GM19025 (cell line): Measurements from ENCODE around the gene LRRFIP1.
"Not testable (repeated sequence)": the region's sequence is repeated elsewhere in the genome, so short reads cannot be mapped to it uniquely, and the experiment has no call there.

ENCODE experiments used
- ATAC-seq: cut with Tn5 transposase; IDR thresholded peaks from one replicate; pipeline ENCODE4 v1.9.1; 2021; ENCODE audit warnings: mild to moderate bottlenecking, low read depth, moderate library complexity; ENCODE audit not compliant: unreplicated experiment

Gene LRRFIP1

GRCh38 chr2:237760506-237761502, 133.4 kb downstream of the LRRFIP1 start:
- no peak for ATAC-seq

GRCh38 chr2:237762291-237763182, 135.2 kb downstream of the LRRFIP1 start:
- ATAC-seq = not testable (repeated sequence)

DNA sequence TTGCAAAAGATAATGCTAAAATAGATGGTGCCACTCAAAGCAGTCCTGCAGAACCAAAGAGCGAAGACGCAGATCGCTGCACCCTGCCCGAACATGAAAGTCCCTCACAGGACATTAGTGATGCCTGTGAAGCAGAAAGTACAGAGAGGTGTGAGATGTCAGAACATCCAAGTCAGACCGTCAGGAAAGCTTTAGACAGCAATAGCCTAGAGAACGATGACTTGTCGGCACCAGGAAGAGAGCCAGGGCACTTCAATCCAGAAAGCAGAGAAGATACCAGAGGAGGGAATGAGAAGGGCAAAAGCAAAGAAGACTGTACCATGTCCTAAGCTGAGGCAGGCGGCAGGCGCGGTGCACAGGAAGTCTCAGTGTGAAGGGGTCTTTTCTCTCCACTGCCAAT, 136.4 kb downstream of the LRRFIP1 start:
- no peak for ATAC-seq

- ATAC-seq = not testable (repeated sequence)
Observed at GRCh38 chr2:237765122-237765521, 137.7 kb downstream of the LRRFIP1 start.

DNA sequence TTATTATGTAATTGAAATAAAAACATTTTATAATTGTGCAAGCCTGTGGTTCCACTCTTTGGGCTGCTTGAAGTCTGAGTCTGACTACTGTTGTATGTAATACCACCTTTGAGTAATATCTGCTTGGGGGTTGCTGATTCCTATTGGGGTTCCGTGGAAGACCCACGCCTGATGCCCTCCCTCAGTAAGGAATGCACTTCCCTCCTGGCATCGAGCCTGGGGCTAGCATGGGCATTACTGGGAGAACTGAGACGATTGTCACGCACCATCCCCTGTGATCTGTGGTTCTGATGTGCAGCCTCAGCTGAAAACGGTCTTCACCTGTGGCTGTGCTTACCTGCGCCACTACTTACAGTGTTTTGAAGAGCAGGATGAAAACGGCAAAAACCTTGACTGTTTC, 138.5 kb downstream of the LRRFIP1 start:
- ATAC-seq = no peak

DNA sequence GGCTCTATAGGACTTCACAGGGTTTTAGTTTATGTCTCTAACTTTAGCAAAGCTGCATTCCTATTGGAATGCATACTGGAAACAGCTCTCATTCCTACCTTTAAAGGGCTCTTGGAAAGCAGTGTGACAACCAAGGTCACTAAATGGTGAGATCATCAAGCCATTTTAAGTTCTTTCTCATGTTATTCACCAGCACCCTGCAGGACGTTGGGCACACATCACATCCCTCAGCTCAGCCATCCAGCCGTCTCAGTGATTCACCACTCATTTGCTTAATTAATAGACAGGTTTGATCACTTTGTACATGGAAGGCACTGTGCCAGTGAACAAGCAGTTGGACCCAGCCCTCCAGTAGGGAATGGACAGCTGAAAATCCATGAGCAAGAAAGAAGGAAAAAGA, 139.0 kb downstream of the LRRFIP1 start:
- no peak for ATAC-seq

DNA sequence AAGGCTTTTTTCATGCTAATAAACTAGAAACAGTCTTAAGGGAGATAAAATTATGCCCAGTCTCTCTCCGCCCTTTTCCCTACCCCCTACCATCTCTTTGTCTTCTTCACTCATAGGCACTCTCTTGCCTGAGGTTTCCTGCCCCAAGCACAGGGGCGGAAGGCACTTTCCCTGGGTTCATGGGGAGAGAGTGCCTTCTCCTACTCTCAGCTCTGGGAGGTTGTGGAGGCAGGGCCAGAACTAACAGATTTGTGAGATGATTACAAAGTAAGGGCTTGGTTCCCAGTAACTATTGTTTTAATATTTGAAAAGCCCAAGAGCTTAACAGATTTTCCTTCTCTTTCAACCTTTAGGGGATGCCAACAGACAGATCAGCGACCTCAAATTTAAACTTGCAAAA, 145.1 kb downstream of the LRRFIP1 start:
- no peak for ATAC-seq

- no peak for ATAC-seq
Observed at GRCh38 chr2:237773826-237774225, 146.4 kb downstream of the LRRFIP1 start.

- ATAC-seq = no peak
Observed at GRCh38 chr2:237774811-237775553, 147.6 kb downstream of the LRRFIP1 start.

GRCh38 chr2:237779521-237779920, 152.1 kb downstream of the LRRFIP1 start:
- ATAC-seq = no peak

DNA sequence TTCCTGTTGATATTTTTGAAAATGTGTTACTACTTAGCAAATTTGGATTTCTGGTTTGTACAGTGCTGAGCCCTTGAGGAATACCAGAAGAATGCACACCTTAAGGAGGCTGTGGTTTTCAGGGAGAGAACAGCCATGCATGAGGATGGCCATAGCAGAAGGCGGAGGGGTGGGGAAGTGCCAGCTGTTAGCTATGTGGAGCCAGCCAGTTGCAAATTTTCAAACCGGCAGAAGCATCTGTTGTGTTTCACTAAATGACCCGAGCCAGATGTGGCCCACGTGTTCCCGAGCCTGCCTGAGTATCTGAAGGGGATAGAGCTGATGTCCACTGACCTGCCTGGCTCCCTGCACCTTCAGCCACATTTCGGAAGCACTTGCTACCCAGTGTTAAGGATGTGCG, 154.8 kb downstream of the LRRFIP1 start:
- ATAC-seq = no peak

DNA sequence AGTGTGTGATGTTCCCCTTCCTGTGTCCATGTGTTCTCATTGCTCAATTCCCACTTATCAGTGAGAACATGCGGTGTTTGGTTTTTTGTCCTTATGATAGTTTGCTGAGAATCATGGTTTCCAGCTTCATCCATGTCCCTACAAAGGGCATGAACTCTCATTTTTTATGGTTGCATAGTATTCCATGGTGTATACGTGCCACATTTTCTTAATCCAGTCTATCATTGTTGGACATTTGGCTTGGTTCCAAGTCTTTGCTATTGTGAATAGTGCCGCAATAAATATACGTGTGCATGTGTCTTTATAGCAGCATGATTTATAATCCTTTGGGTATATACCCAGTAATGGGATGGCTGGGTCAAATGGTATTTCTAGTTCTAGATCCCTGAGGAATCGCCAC, 156.3 kb downstream of the LRRFIP1 start:
- not testable (repeated sequence) for ATAC-seq

DNA sequence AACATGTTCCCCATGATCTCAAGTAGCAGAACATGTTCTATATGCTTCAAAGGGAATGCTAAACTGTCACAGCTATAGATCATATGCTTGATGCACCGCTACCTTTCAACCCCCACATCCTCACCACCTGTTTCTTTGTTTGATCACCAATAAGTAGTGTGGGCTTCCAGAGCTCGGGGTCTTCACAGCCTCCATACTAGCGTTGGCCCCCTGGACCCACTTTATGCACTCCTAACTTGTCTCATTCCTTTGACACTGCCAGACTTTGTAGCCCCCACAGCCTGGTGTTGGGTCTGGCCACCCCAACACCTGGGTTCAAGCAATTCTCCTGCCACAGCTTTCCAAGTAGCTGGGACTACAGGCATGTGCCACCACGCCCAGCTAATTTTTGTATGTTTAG, 159.5 kb downstream of the LRRFIP1 start:
- no peak for ATAC-seq

DNA sequence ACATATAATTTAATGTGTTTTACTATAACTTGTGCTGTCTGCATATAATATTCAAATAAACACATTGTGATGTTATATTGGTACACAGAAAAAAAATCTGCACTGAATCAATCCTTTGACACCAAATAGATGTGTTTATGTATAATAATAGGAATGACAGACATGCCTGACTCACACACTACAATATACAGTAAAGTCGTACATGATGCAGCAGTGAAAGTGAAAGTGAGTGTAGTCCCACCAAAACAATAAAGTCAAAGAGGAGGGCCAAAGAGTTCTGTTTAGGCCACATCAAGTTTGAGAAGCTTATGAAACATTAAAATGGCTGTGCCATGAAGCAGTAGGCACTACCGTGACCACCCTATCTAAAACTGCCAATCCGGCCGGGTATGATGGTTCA, 163.0 kb downstream of the LRRFIP1 start:
- no peak for ATAC-seq

- no peak for ATAC-seq
Observed at GRCh38 chr2:237791977-237792727, 164.8 kb downstream of the LRRFIP1 start.

GRCh38 chr2:237797253-237797652, 169.9 kb downstream of the LRRFIP1 start:
- no peak for ATAC-seq

GRCh38 chr2:237798236-237799059, 171.1 kb downstream of the LRRFIP1 start, which contains the start of gene RBM44:
RBM44 (plus strand) TSS chr2:237798779; CDS start chr2:237813610, 14,831 bp downstream.
- ATAC-seq = no peak

GRCh38 chr2:237799060-237799428, 171.7 kb downstream of the LRRFIP1 start:
- no peak for ATAC-seq

GRCh38 chr2:237801466-237801865, 174.1 kb downstream of the LRRFIP1 start:
- ATAC-seq = no peak
